GM21786 (cell line): Measurements from ENCODE around the gene TTLL13.
A peak's percentile ranks its signal among the peaks of the same experiment; 100 is the strongest.

ENCODE experiments used
- ATAC-seq: cut with Tn5 transposase; IDR thresholded peaks from one replicate; pipeline ENCODE4 v1.9.1; 2021; ENCODE audit not compliant: unreplicated experiment

TTLL13 gene

GRCh38 chr15:90249203-90249863 lies at the start of gene TTLL13:
Gene TTLL13, plus strand, starts transcription at chr15:90249556. Its CDS starts 1,075 bp downstream, at chr15:90250631.
- peak; percentile 55 for ATAC-seq

GRCh38 chr15:90200534-90201129 lies 48.7 kb upstream of the TTLL13 start:
- peak; percentile 4 for ATAC-seq

- ATAC-seq: peak; percentile 82
These were observed 48.0 kb upstream of the TTLL13 start, which contains the start of gene SEMA4B for GRCh38 chr15:90201130-90201943. Gene SEMA4B, plus strand, starts transcription at chr15:90201330. Its CDS starts 249 bp downstream, at chr15:90201579.

- no peak for ATAC-seq
These were observed 47.4 kb upstream of the TTLL13 start for GRCh38 chr15:90201944-90202375.

GRCh38 chr15:90202929-90203328 lies 46.4 kb upstream of the TTLL13 start:
- no peak for ATAC-seq

- ATAC-seq: no peak
These were observed 45.9 kb upstream of the TTLL13 start for GRCh38 chr15:90203473-90203872.

GRCh38 chr15:90203922-90204321 lies 45.4 kb upstream of the TTLL13 start:
- no peak for ATAC-seq

- ATAC-seq: no peak
These were observed 44.1 kb upstream of the TTLL13 start for GRCh38 chr15:90205050-90205848.

- ATAC-seq: no peak
These were observed 43.5 kb upstream of the TTLL13 start for GRCh38 chr15:90205886-90206285.

GRCh38 chr15:90207252-90207651 lies 42.1 kb upstream of the TTLL13 start:
- ATAC-seq: no peak

GRCh38 chr15:90208356-90208755 lies 41.0 kb upstream of the TTLL13 start:
- no peak for ATAC-seq

- ATAC-seq: no peak
These were observed 39.8 kb upstream of the TTLL13 start for GRCh38 chr15:90209591-90209990.

GRCh38 chr15:90210593-90210992 lies 38.8 kb upstream of the TTLL13 start:
- no peak for ATAC-seq

GRCh38 chr15:90211009-90211408 lies 38.3 kb upstream of the TTLL13 start:
- ATAC-seq: no peak

GRCh38 chr15:90211440-90212143 lies 37.8 kb upstream of the TTLL13 start:
- ATAC-seq: no peak

GRCh38 chr15:90212221-90213098 lies 36.9 kb upstream of the TTLL13 start:
- ATAC-seq: no peak

- no peak for ATAC-seq
These were observed 36.1 kb upstream of the TTLL13 start for GRCh38 chr15:90213122-90213817.

GRCh38 chr15:90213818-90214204 lies 35.5 kb upstream of the TTLL13 start:
- ATAC-seq: no peak
